ENCODE data around the gene NTN3. TPM values are rescaled to one million over a fixed set of nuclear protein-coding genes. Genes with fewer than 3 reads are reported as not detected.

Gene NTN3
- total RNA-seq, 1 experiment from 2014 or later, result not detected

- BruUV-seq (replicated peaks), result no TSS peak
- Mint-ChIP-seq H3K27ac (ENCODE audit: low read depth, unreplicated experiment) (peak overlapping the region; percentile 54), H3K4me1 (ENCODE audit: insufficient read depth, unreplicated experiment) (peaks cover 38% of the 10 kb centered on the region), H3K36me3 (ENCODE audit: insufficient read depth, unreplicated experiment) (peaks cover 52% of the 10 kb centered on the region), H3K9me3 (ENCODE audit: unreplicated experiment) (no peaks in the 10 kb centered on the region), H3K27me3 (ENCODE audit: insufficient read depth, unreplicated experiment) (no peaks in the 10 kb centered on the region), H3K4me3 (ENCODE audit: unreplicated experiment) (peak overlapping the region; percentile 78)
- intact Hi-C loops (cut with micrococcal nuclease), result no loop called here
- POLR2A ChIA-PET, result interaction anchor here (0.5 to 4.2 kb wide), 9 partner anchors 12 to 365 kb away, joined by 3 to 62 read pairs (median 5); partner anchors contain the start of genes CEMP1, ECI1, KCTD5 and PDPK1
- no peak for TF ChIP-seq CTCF (IDR thresholded peaks at IDR 0.05; ENCODE audit: unreplicated experiment)
- CTCF ChIA-PET, result interaction anchor here (0.6 to 0.8 kb wide), 2 partner anchors 71 to 269 kb away, joined by 3 to 4 read pairs; no protein-coding TSS in a partner anchor
- DNase-seq (ENCODE audit: unreplicated experiment), result no peak
These were observed 48.6 kb downstream of the NTN3 start for GRCh38 chr16:2519711-2520080.

GRCh38 chr16:2520097-2520783 is 49.1 kb downstream of the NTN3 start, which contains the start of gene AMDHD2:
Gene AMDHD2, plus strand, starts transcription at chr16:2520371. Its CDS starts 88 bp downstream, at chr16:2520459.
- peak within 1 kb of the TSS; percentile 54 for H3K27ac Mint-ChIP-seq (ENCODE audit: low read depth, unreplicated experiment)
- DNase-seq (ENCODE audit: unreplicated experiment), result peak; percentile 86
- no TSS peak for BruUV-seq (replicated peaks)
- POLR2A ChIA-PET, result interaction anchor here (0.7 to 4.2 kb wide), 10 partner anchors 12 to 365 kb away, joined by 3 to 62 read pairs (median 4); partner anchors contain the start of genes CEMP1, ECI1, KCTD5 and PDPK1
- H3K27me3 Mint-ChIP-seq (ENCODE audit: insufficient read depth, unreplicated experiment), result no peaks in the 10 kb centered on the region
- peaks cover 38% of the 10 kb centered on the region for H3K4me1 Mint-ChIP-seq (ENCODE audit: insufficient read depth, unreplicated experiment)
- H3K9me3 Mint-ChIP-seq (ENCODE audit: unreplicated experiment), result no peaks in the 10 kb centered on the region
- no peak for TF ChIP-seq CTCF (IDR thresholded peaks at IDR 0.05; ENCODE audit: unreplicated experiment)
- intact Hi-C loops (cut with micrococcal nuclease), result no loop called here
- H3K36me3 Mint-ChIP-seq (ENCODE audit: insufficient read depth, unreplicated experiment), result peaks cover 52% of the 10 kb centered on the region
- CTCF ChIA-PET, result interaction anchor here (0.8 to 1.0 kb wide), 3 partner anchors 11 to 70 kb away, joined by 4 to 5 read pairs (median 4); partner anchors contain the start of gene CEMP1
- H3K4me3 Mint-ChIP-seq (ENCODE audit: unreplicated experiment), result peak within 1 kb of the TSS; percentile 78

- peaks cover 58% of the 10 kb centered on the region for H3K36me3 Mint-ChIP-seq (ENCODE audit: insufficient read depth, unreplicated experiment)
These were observed 49.9 kb downstream of the NTN3 start for GRCh38 chr16:2520784-2521531.

More at GRCh38 chr16:2520784-2521531, 49.9 kb downstream of the NTN3 start:
- peak; percentile 57 for DNase-seq (ENCODE audit: unreplicated experiment)
- no peaks in the 10 kb centered on the region for H3K27me3 Mint-ChIP-seq (ENCODE audit: insufficient read depth, unreplicated experiment)
- peak overlapping the region; percentile 78 for H3K4me3 Mint-ChIP-seq (ENCODE audit: unreplicated experiment)
- no peak for TF ChIP-seq CTCF (IDR thresholded peaks at IDR 0.05; ENCODE audit: unreplicated experiment)
- peak overlapping the region; percentile 35 for H3K27ac Mint-ChIP-seq (ENCODE audit: low read depth, unreplicated experiment)
- no TSS peak for BruUV-seq (replicated peaks)
- intact Hi-C loops (cut with micrococcal nuclease), result no loop called here
- peaks cover 36% of the 10 kb centered on the region for H3K4me1 Mint-ChIP-seq (ENCODE audit: insufficient read depth, unreplicated experiment)
- ChIA-PET POLR2A (interaction anchor here (0.6 to 4.2 kb wide), 11 partner anchors 11 to 569 kb away, joined by 3 to 62 read pairs (median 4); partner anchors contain the start of genes CCNF, CEMP1, KCTD5 and PDPK1), CTCF (interaction anchor here (0.8 to 1.0 kb wide), 2 partner anchors 10 to 15 kb away, joined by 4 to 5 read pairs; partner anchors contain the start of gene CEMP1)
- no peaks in the 10 kb centered on the region for H3K9me3 Mint-ChIP-seq (ENCODE audit: unreplicated experiment)

Small RNA genes within 50 kb of the gene (microRNA-seq; reads per million reads assigned to microRNA genes)
- gene MIR6767 (not detected), gene MIR6768 (not detected)

Other genes starting within 250 kb of the NTN3 start
- 26.2 and 28.4 TPM in 2 replicates for gene E4F1, start 247.7 kb upstream of the NTN3 start, total RNA-seq (2022)
- 1.5 and 3.8 TPM in 2 replicates for gene DNASE1L2, start 234.9 kb upstream of the NTN3 start, total RNA-seq (2022)
- 115 and 154 TPM in 2 replicates for gene ECI1, start 219.7 kb upstream of the NTN3 start, total RNA-seq (2022)
- gene RNPS1, start 203.2 kb upstream of the NTN3 start, total RNA-seq (2022), result 245 and 247 TPM in 2 replicates
- 3.5 and 4.6 TPM in 2 replicates for gene ABCA3, start 130.6 kb upstream of the NTN3 start, total RNA-seq (2022)
- 7.5 and 11.9 TPM in 2 replicates for gene CCNF, start 41.9 kb upstream of the NTN3 start, total RNA-seq (2022)
- gene TEDC2, start 11.2 kb upstream of the NTN3 start, total RNA-seq (2022), result 3.5 and 6.9 TPM in 2 replicates
- 7.6 and 8.1 TPM in 2 replicates for gene TBC1D24, start 3.8 kb downstream of the NTN3 start, total RNA-seq (2022)
- 173 and 198 TPM in 2 replicates for gene ATP6V0C, start 42.7 kb downstream of the NTN3 start, total RNA-seq (2022)
- gene AMDHD2, start 49.1 kb downstream of the NTN3 start, total RNA-seq (2022), result 15.8 and 26.5 TPM in 2 replicates
- gene CEMP1, start 60.1 kb downstream of the NTN3 start, total RNA-seq (2022), result not detected in 2 replicates
- 32.3 and 38.0 TPM in 2 replicates for gene PDPK1, start 66.7 kb downstream of the NTN3 start, total RNA-seq (2022)
- gene KCTD5, start 211.2 kb downstream of the NTN3 start, total RNA-seq (2022), result 49.4 and 51.6 TPM in 2 replicates
- 5.8 and 6.3 TPM in 2 replicates for gene PRSS27, start 248.9 kb downstream of the NTN3 start, total RNA-seq (2022)